GM23338 (cell line): Measurements from ENCODE around the gene CFAP157.

ENCODE experiments used
- CREB1 ChIP-seq: fragments of 250-450 bp; sonication (Bioruptor Pico); IDR thresholded peaks from 2 replicates; pipeline ENCODE4 v1.5.0; 2020; ENCODE audit warnings: low read depth, mild to moderate bottlenecking, moderate library complexity
- CTCF ChIP-seq, 2 experiments: fragments of 200-600 bp in 1 of 2; sonication (generic) in 1 of 2; conservative IDR thresholded peaks; 2 replicates each; pipeline versions ENCODE4 v1.5.1 to v1.6.1; 2016 to 2017; ENCODE audit warnings: antibody characterized with exemption in 2 of 2, low read depth in 2 of 2, mild to moderate bottlenecking in 2 of 2, moderate library complexity in 1 of 2
- ETS1 ChIP-seq: IDR thresholded peaks from 2 replicates; pipeline ENCODE4 v1.6.1; 2016; ENCODE audit warnings: antibody characterized with exemption
- EZH2 ChIP-seq: fragments of 200-600 bp; sonication (generic); IDR thresholded peaks from one replicate; pipeline ENCODE4 v1.8.0; 2017; ENCODE audit warnings: antibody characterized with exemption, mild to moderate bottlenecking, low read depth; ENCODE audit not compliant: unreplicated experiment
- EZH2phosphoT487 ChIP-seq: fragments of 200-600 bp; sonication (generic); IDR thresholded peaks from one replicate; pipeline ENCODE4 v1.8.1; 2018; ENCODE audit warnings: antibody characterized with exemption; ENCODE audit not compliant: unreplicated experiment
- JUNB ChIP-seq: IDR thresholded peaks from one replicate; pipeline ENCODE4 v1.6.1; 2016; ENCODE audit warnings: antibody characterized with exemption; ENCODE audit not compliant: unreplicated experiment
- POLR2AphosphoS5 ChIP-seq: IDR thresholded peaks from 2 replicates; pipeline ENCODE4 v1.6.1; 2016; ENCODE audit warnings: antibody characterized with exemption, low read depth
- ZNF114 ChIP-seq: fragments of 250-450 bp; sonication (Bioruptor Pico); IDR thresholded peaks from 2 replicates; pipeline ENCODE4 v1.5.0; 2020; ENCODE audit warnings: mild to moderate bottlenecking, moderate library complexity

GRCh38 chr9:127730799-127731410 is 24.1 kb downstream of the CFAP157 start:
- TF ChIP-seq CTCF (conservative IDR thresholded peaks at IDR 0.05; ENCODE audit: low read depth in 2 of 2), result no peak
- no peak for TF ChIP-seq CREB1 (CRISPR knock-in tag)
- TF ChIP-seq EZH2phosphoT487, result no peak
- TF ChIP-seq POLR2AphosphoS5, result no peak
- TF ChIP-seq EZH2, result no peak
- no peak for TF ChIP-seq ETS1
- no peak for TF ChIP-seq ZNF114
- no peak for TF ChIP-seq JUNB
